HL-60 (cell line): Measurements from ENCODE around the gene ALPL.

Source experiments
- GABPA ChIP-seq: IDR thresholded peaks from 2 replicates; pipeline ENCODE4 v1.6.1; 2012; ENCODE audit warnings: low read depth
- POLR2AphosphoS5 ChIP-seq: IDR thresholded peaks from 2 replicates; pipeline ENCODE4 v1.6.1; 2012; ENCODE audit warnings: low read depth
- SPI1 ChIP-seq: IDR thresholded peaks from 2 replicates; pipeline ENCODE4 v1.6.1; 2012; ENCODE audit warnings: low read depth, mild to moderate bottlenecking, borderline replicate concordance
- TF ChIP-seq, protein P1 (sequence below): IDR thresholded peaks from one replicate; pipeline ENCODE4 v1.5.1; 2011; ENCODE audit warnings: low read length, control low read depth, inconsistent platforms; ENCODE audit not compliant: insufficient read depth
- TF ChIP-seq, protein P2 (sequence below): IDR thresholded peaks from 2 replicates; pipeline ENCODE4 v1.6.1; 2012; ENCODE audit warnings: low read depth; ENCODE audit not compliant: insufficient replicate concordance

DNA sequence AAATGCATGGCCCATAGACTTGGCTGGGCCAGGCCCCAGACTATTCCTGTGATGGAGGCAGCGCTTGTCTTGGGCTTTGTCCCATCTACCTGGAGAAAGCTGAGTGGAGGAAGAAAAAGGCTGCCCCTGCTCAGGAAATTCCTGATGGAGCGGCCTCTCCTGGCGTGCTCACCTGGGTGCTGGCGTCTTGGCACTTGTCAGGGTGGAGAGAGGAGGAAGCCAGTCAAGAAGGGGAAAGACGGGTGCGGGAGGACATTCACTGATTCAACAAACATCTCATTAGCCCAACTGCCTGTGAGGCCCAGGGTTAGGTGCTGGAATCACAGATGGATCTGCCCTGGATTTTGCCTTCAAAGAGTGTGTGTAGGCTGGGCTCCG lies 16.1 kb downstream of the ALPL start:
- TF ChIP-seq, protein P1, sequence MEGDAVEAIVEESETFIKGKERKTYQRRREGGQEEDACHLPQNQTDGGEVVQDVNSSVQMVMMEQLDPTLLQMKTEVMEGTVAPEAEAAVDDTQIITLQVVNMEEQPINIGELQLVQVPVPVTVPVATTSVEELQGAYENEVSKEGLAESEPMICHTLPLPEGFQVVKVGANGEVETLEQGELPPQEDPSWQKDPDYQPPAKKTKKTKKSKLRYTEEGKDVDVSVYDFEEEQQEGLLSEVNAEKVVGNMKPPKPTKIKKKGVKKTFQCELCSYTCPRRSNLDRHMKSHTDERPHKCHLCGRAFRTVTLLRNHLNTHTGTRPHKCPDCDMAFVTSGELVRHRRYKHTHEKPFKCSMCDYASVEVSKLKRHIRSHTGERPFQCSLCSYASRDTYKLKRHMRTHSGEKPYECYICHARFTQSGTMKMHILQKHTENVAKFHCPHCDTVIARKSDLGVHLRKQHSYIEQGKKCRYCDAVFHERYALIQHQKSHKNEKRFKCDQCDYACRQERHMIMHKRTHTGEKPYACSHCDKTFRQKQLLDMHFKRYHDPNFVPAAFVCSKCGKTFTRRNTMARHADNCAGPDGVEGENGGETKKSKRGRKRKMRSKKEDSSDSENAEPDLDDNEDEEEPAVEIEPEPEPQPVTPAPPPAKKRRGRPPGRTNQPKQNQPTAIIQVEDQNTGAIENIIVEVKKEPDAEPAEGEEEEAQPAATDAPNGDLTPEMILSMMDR, result no peak
- TF ChIP-seq, protein P2, sequence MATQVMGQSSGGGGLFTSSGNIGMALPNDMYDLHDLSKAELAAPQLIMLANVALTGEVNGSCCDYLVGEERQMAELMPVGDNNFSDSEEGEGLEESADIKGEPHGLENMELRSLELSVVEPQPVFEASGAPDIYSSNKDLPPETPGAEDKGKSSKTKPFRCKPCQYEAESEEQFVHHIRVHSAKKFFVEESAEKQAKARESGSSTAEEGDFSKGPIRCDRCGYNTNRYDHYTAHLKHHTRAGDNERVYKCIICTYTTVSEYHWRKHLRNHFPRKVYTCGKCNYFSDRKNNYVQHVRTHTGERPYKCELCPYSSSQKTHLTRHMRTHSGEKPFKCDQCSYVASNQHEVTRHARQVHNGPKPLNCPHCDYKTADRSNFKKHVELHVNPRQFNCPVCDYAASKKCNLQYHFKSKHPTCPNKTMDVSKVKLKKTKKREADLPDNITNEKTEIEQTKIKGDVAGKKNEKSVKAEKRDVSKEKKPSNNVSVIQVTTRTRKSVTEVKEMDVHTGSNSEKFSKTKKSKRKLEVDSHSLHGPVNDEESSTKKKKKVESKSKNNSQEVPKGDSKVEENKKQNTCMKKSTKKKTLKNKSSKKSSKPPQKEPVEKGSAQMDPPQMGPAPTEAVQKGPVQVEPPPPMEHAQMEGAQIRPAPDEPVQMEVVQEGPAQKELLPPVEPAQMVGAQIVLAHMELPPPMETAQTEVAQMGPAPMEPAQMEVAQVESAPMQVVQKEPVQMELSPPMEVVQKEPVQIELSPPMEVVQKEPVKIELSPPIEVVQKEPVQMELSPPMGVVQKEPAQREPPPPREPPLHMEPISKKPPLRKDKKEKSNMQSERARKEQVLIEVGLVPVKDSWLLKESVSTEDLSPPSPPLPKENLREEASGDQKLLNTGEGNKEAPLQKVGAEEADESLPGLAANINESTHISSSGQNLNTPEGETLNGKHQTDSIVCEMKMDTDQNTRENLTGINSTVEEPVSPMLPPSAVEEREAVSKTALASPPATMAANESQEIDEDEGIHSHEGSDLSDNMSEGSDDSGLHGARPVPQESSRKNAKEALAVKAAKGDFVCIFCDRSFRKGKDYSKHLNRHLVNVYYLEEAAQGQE, result no peak
- no peak for TF ChIP-seq POLR2AphosphoS5
- TF ChIP-seq GABPA, result no peak
- TF ChIP-seq SPI1, result no peak
